HCT116 (cell line): ENCODE measurements around the gene GABRA4. TPM values are rescaled to one million over a fixed set of nuclear protein-coding genes. Genes with fewer than 3 reads are reported as not detected.

Source experiments
- ATAC-seq: fragments of 200-7000 bp; cut with Tn5 transposase; 2 replicates; pipeline ENCODE4 v1.9.1; 2020; ENCODE audit warnings: mild to moderate bottlenecking, moderate library complexity
- BruUV-seq: library from RNA; stranded (reverse); fragments of 400-500 nt; replicated peaks from 2 replicates; lab custom pipeline; 2021; lab: Mats Ljungman, UMichigan
- CTCF ChIA-PET: fragments of 300-600 bp; sonication (Branson Sonifier 250); formaldehyde crosslinking; loops from one replicate; lab custom pipeline; 2021; ENCODE audit warnings: antibody characterized with exemption; lab: Charles Lee
- POLR2A ChIA-PET: fragments of 300-600, 350-600 bp; sonication (Branson Sonifier 250); formaldehyde crosslinking; loops from one replicate; lab custom pipeline; 2021; ENCODE audit warnings: antibody characterized with exemption; lab: Charles Lee
- RAD21 ChIA-PET, 2 experiments: fragments of 300-600 bp; sonication (Branson Sonifier 250); formaldehyde crosslinking; loops; one replicate each; lab custom pipeline; 2023; ENCODE audit warnings: low total read pairs in 2 of 2; ENCODE audit not compliant: uncharacterized antibody in 2 of 2, unreplicated experiment in 2 of 2, low non-redundant PET in 1 of 2; lab: Charles Lee
- DNase-seq: peaks from one replicate; pipeline ENCODE4 v3.0.0-alpha.2; 2010; ENCODE audit warnings: low read depth, low spot score
- H2AFZ ChIP-seq: fragments of 200-600 bp; shearing (Covaris generic), sonication (generic); 2 replicates; pipeline ENCODE4 v1.6.1; 2017; ENCODE audit warnings: low read depth, mixed run types, mixed read lengths, antibody characterized with exemption, low read length; ENCODE audit not compliant: poor library complexity, severe bottlenecking
- H3K27ac ChIP-seq: 2 replicates; pipeline ENCODE4 v1.5.1; 2012; ENCODE audit warnings: low read depth, low read length
- H3K27me3 ChIP-seq: fragments of 200-600 bp; sonication (generic); 2 replicates; pipeline ENCODE4 v1.6.1; 2016; ENCODE audit warnings: mixed run types, low read length, mixed read lengths; ENCODE audit not compliant: insufficient read depth
- H3K36me3 ChIP-seq, 2 experiments: fragments of 200-500 bp in 1 of 2; fragments of 200-600 bp in 1 of 2; sonication (Bioruptor generic) in 1 of 2; sonication (generic) in 1 of 2; 2 replicates each; pipeline versions ENCODE4 v1.5.1 to v1.6.1; 2014 to 2016; ENCODE audit warnings: low read length in 2 of 2, inconsistent platforms in 1 of 2, mixed read lengths in 1 of 2, mixed run types in 1 of 2; ENCODE audit not compliant: insufficient read depth in 2 of 2, control insufficient read depth in 1 of 2
- H3K4me1 ChIP-seq, 2 experiments: fragments of 200-600 bp in 1 of 2; sonication (generic) in 1 of 2; 2 replicates each; pipeline versions ENCODE4 v1.5.1 to v1.6.1; 2012 to 2017; ENCODE audit warnings: low read length in 2 of 2, inconsistent platforms in 1 of 2, mild to moderate bottlenecking in 1 of 2, mixed read lengths in 1 of 2, mixed run types in 1 of 2, moderate library complexity in 1 of 2; ENCODE audit not compliant: insufficient read depth in 2 of 2, control insufficient read depth in 1 of 2
- H3K4me2 ChIP-seq: fragments of 200-600 bp; sonication (generic); 2 replicates; pipeline ENCODE4 v1.6.1; 2017; ENCODE audit warnings: mixed run types, low read length, mixed read lengths
- H3K4me3 ChIP-seq, 2 experiments: fragments of 200-600 bp in 1 of 2; sonication (generic) in 1 of 2; replicated peaks in 1 of 2; 2 replicates each; pipeline ENCODE4 v1.5.1; 2011 to 2016; ENCODE audit warnings: low read length in 2 of 2, control low read depth in 1 of 2, low read depth in 1 of 2, mild to moderate bottlenecking in 1 of 2, mixed read lengths in 1 of 2, mixed run types in 1 of 2
- H3K79me2 ChIP-seq: fragments of 200-600 bp; sonication (generic); 2 replicates; pipeline ENCODE4 v1.6.1; 2017; ENCODE audit warnings: mild to moderate bottlenecking, mixed run types, low read length, moderate library complexity, mixed read lengths; ENCODE audit not compliant: insufficient read depth
- H3K9ac ChIP-seq: fragments of 200-600 bp; sonication (generic); 2 replicates; pipeline ENCODE4 v1.6.1; 2016; ENCODE audit warnings: low read length, mixed read lengths
- H3K9me2 ChIP-seq: fragments of 200-600 bp; sonication (generic), shearing (Covaris generic); 2 replicates; pipeline ENCODE4 v1.6.1; 2017; ENCODE audit warnings: mixed run types, mild to moderate bottlenecking, moderate library complexity; ENCODE audit not compliant: insufficient read depth
- H3K9me3 ChIP-seq, 2 experiments: fragments of 200-500 bp in 1 of 2; fragments of 200-600 bp in 1 of 2; sonication (Bioruptor generic) in 1 of 2; sonication (generic) in 1 of 2; 2 replicates each; pipeline ENCODE4 v1.6.1; 2014 to 2017; ENCODE audit warnings: low read length in 2 of 2, mixed read lengths in 2 of 2, inconsistent platforms in 1 of 2, low read depth in 1 of 2, mild to moderate bottlenecking in 1 of 2, mixed run types in 1 of 2, moderate library complexity in 1 of 2; ENCODE audit not compliant: control insufficient read depth in 1 of 2, insufficient read depth in 1 of 2
- H4K20me1 ChIP-seq: fragments of 200-600 bp; sonication (generic), shearing (Covaris generic); 2 replicates; pipeline ENCODE4 v1.6.1; 2017; ENCODE audit warnings: mixed run types, mild to moderate bottlenecking, moderate library complexity; ENCODE audit not compliant: insufficient read depth
- CBX3 ChIP-seq: IDR thresholded peaks from 2 replicates; pipeline ENCODE4 v1.6.1; 2012; ENCODE audit warnings: low read depth
- CEBPB ChIP-seq: IDR thresholded peaks from 2 replicates; pipeline ENCODE4 v1.6.1; 2012; ENCODE audit warnings: low read depth
- EGR1 ChIP-seq: IDR thresholded peaks from 2 replicates; pipeline ENCODE4 v1.6.1; 2012; ENCODE audit warnings: low read depth
- EZH2 ChIP-seq: fragments of 200-600 bp; sonication (generic); IDR thresholded peaks from 2 replicates; pipeline ENCODE4 v1.6.1; 2017; ENCODE audit warnings: antibody characterized with exemption, mixed run types
- EZH2phosphoT487 ChIP-seq: fragments of 200-600 bp; IDR thresholded peaks from 2 replicates; pipeline ENCODE4 v1.6.1; 2018; ENCODE audit warnings: antibody characterized with exemption, borderline replicate concordance
- FOSL1 ChIP-seq: IDR thresholded peaks from 2 replicates; pipeline ENCODE4 v1.6.1; 2012; ENCODE audit warnings: low read depth
- JUND ChIP-seq: IDR thresholded peaks from 2 replicates; pipeline ENCODE4 v1.6.1; 2012
- POLR2A ChIP-seq: IDR thresholded peaks from 2 replicates; pipeline ENCODE4 v1.7.0; 2011; ENCODE audit warnings: borderline replicate concordance; ENCODE audit not compliant: insufficient read depth, insufficient read length; ENCODE audit errors: extremely low read depth
- POLR2AphosphoS5 ChIP-seq: IDR thresholded peaks from 2 replicates; pipeline ENCODE4 v1.6.1; 2011; ENCODE audit warnings: mild to moderate bottlenecking, low read depth, low read length, moderate library complexity
- RAD21 ChIP-seq: IDR thresholded peaks from 2 replicates; pipeline ENCODE4 v1.6.1; 2012; ENCODE audit warnings: low read depth, mild to moderate bottlenecking
- REST ChIP-seq: IDR thresholded peaks from 2 replicates; pipeline ENCODE4 v1.6.1; 2012; ENCODE audit warnings: low read depth
- SP1 ChIP-seq: IDR thresholded peaks from 2 replicates; pipeline ENCODE4 v1.6.1; 2012; ENCODE audit warnings: low read depth
- SRF ChIP-seq: IDR thresholded peaks from 2 replicates; pipeline ENCODE4 v1.6.1; 2012; ENCODE audit warnings: low read depth
- TCF7L2 ChIP-seq: IDR thresholded peaks from 2 replicates; pipeline ENCODE4 v1.7.0; 2011; ENCODE audit warnings: borderline replicate concordance, inconsistent platforms; ENCODE audit not compliant: insufficient read depth, insufficient read length; ENCODE audit errors: extremely low read depth
- YY1 ChIP-seq: IDR thresholded peaks from 2 replicates; pipeline ENCODE4 v1.6.1; 2011; ENCODE audit warnings: low read length, low read depth, moderate library complexity, mild to moderate bottlenecking; ENCODE audit not compliant: insufficient replicate concordance; ENCODE audit errors: extremely low read depth
- ZNF274 ChIP-seq: fragments of 200-500 bp; sonication (Bioruptor generic); IDR thresholded peaks from 2 replicates; pipeline ENCODE4 v1.6.1; 2014; ENCODE audit warnings: mild to moderate bottlenecking, low read depth, low read length, inconsistent platforms
- intact Hi-C: fragments of 100-400 bp; cut with micrococcal nuclease; formaldehyde crosslinking; loops from 2 replicates; pipeline ENCODE4 v1.10.0; 2022
- total RNA-seq: library from RNA; stranded (reverse); gene quantifications from one replicate; pipeline ENCODE4 v1.2.1, GENCODE V29; 2021; ENCODE audit not compliant: unreplicated experiment
- TF ChIP-seq, protein P1 (sequence below): IDR thresholded peaks from 2 replicates; pipeline ENCODE4 v1.6.1; 2012

GABRA4 gene
- total RNA-seq, 1 experiment from 2014 or later, result not detected

GRCh38 chr4:46945062-46945461 lies 48.3 kb downstream of the GABRA4 start:
- H3K27ac ChIP-seq, result no peak overlapping the region
- POLR2A ChIA-PET, result no interaction called here
- intact Hi-C loops, result no loop called here
- no peak for DNase-seq
- CTCF ChIA-PET, result no interaction called here
- no peaks in the 10 kb centered on the region for H3K9me3 ChIP-seq
- H3K9ac ChIP-seq, result no peak overlapping the region
- BruUV-seq, result no TSS peak
- TF ChIP-seq POLR2A, result no peak
- TF ChIP-seq EZH2, result no peak
- no peak for TF ChIP-seq EZH2phosphoT487
- TF ChIP-seq FOSL1, result no peak
- TF ChIP-seq TCF7L2, result no peak
- TF ChIP-seq ZNF274, result no peak
- no peak for TF ChIP-seq YY1
- no peak for TF ChIP-seq SP1
- no peak for TF ChIP-seq SRF
- TF ChIP-seq CEBPB, result no peak
- H2AFZ ChIP-seq, result no peak overlapping the region
- H3K9me2 ChIP-seq, result no peaks in the 10 kb centered on the region
- no peaks in the 10 kb centered on the region for H3K36me3 ChIP-seq
- H3K4me3 ChIP-seq, result no peak overlapping the region
- no peaks in the 10 kb centered on the region for H3K79me2 ChIP-seq
- no peaks in the 10 kb centered on the region for H4K20me1 ChIP-seq
- H3K4me2 ChIP-seq, result no peak overlapping the region
- RAD21 ChIA-PET, result no interaction called here
- ATAC-seq, result no peak
- no peaks in the 10 kb centered on the region for H3K27me3 ChIP-seq
- no peaks in the 10 kb centered on the region for H3K4me1 ChIP-seq

DNA sequence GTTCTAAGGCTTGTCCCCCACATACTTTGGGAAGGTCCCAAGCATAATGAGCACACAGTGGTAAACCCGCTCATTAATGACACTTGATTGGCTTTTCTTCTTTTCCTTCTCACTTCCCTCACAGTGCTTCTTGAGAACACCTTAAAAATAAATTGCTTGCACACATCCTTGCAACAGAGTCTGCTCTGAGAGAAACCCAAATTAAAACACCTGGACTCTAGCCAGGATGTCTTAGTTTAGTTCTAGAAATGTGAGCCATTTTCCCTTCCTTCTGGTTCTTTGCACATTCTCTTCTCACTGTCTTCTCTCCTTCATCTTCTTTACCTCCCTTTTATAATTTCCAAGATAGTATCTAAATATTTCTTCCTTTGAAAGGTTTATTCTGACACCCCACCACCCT lies 49.0 kb downstream of the GABRA4 start:
- H3K9me2 ChIP-seq, result no peaks in the 10 kb centered on the region
- no peaks in the 10 kb centered on the region for H3K4me1 ChIP-seq
- ATAC-seq (no peak), DNase-seq (no peak)
- POLR2A ChIA-PET, result no interaction called here
- H3K9ac ChIP-seq, result no peak overlapping the region
- no peaks in the 10 kb centered on the region for H3K36me3 ChIP-seq
- BruUV-seq, result no TSS peak
- intact Hi-C loops, result no loop called here
- H2AFZ ChIP-seq, result no peak overlapping the region
- H3K79me2 ChIP-seq, result no peaks in the 10 kb centered on the region
- no peaks in the 10 kb centered on the region for H3K27me3 ChIP-seq
- no peak overlapping the region for H3K27ac ChIP-seq
- no peak overlapping the region for H3K4me3 ChIP-seq
- H3K4me2 ChIP-seq, result no peak overlapping the region
- no peaks in the 10 kb centered on the region for H3K9me3 ChIP-seq
- H4K20me1 ChIP-seq, result no peaks in the 10 kb centered on the region
- RAD21 ChIA-PET, result no interaction called here
- CTCF ChIA-PET, result no interaction called here
- no peak for TF ChIP-seq YY1
- no peak for TF ChIP-seq ZNF274
- TF ChIP-seq CBX3, result no peak
- TF ChIP-seq RAD21, result no peak
- no peak for TF ChIP-seq JUND
- TF ChIP-seq, protein P1, sequence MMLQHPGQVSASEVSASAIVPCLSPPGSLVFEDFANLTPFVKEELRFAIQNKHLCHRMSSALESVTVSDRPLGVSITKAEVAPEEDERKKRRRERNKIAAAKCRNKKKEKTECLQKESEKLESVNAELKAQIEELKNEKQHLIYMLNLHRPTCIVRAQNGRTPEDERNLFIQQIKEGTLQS, result no peak
- no peak for TF ChIP-seq CEBPB
- no peak for TF ChIP-seq POLR2A
- TF ChIP-seq EGR1, result no peak
- no peak for TF ChIP-seq REST
- TF ChIP-seq TCF7L2, result no peak
- no peak for TF ChIP-seq POLR2AphosphoS5
